Mesenchymal stem cell (in vitro differentiated cells and primary cell): Measurements from ENCODE around the gene FGF14.
"Not testable (repeated sequence)": the region's sequence is repeated elsewhere in the genome, so short reads cannot be mapped to it uniquely, and the experiment has no call there.

Source experiments
- DNase-seq: peaks from one replicate; pipeline ENCODE4 v3.0.0-alpha.2; 2013
- H2AFZ ChIP-seq: one replicate; pipeline ENCODE4 v1.6.1; 2013; ENCODE audit warnings: low read depth, mild to moderate bottlenecking, control low read depth, inconsistent platforms, low read length, moderate library complexity
- H2AK5ac ChIP-seq: 2 replicates; pipeline ENCODE4 v1.6.1; 2013; ENCODE audit warnings: low read length, moderate library complexity, mild to moderate bottlenecking, inconsistent platforms; ENCODE audit not compliant: severe bottlenecking
- H2BK120ac ChIP-seq: one replicate; pipeline ENCODE4 v1.6.1; 2013; ENCODE audit warnings: low read depth, mild to moderate bottlenecking, inconsistent platforms, low read length, moderate library complexity
- H2BK12ac ChIP-seq, 2 experiments: one replicate each; pipeline ENCODE4 v1.6.1; 2013; ENCODE audit warnings: inconsistent platforms in 2 of 2, low read length in 2 of 2, mild to moderate bottlenecking in 2 of 2, moderate library complexity in 2 of 2, control low read depth in 1 of 2
- H2BK15ac ChIP-seq: one replicate; pipeline ENCODE4 v1.6.1; 2013; ENCODE audit warnings: mild to moderate bottlenecking, low read depth, inconsistent platforms; ENCODE audit not compliant: poor library complexity, severe bottlenecking
- H2BK5ac ChIP-seq: 2 replicates; pipeline ENCODE4 v1.6.1; 2013; ENCODE audit warnings: low read depth, mild to moderate bottlenecking, low read length, control low read depth, inconsistent platforms; ENCODE audit not compliant: poor library complexity, severe bottlenecking
- H3K14ac ChIP-seq, 2 experiments: one replicate each; pipeline ENCODE4 v1.6.1; 2013; ENCODE audit warnings: inconsistent platforms in 2 of 2, low read length in 2 of 2, control low read depth in 1 of 2, mild to moderate bottlenecking in 1 of 2, moderate library complexity in 1 of 2
- H3K18ac ChIP-seq, 2 experiments: one replicate each; pipeline ENCODE4 v1.6.1; 2013; ENCODE audit warnings: inconsistent platforms in 2 of 2, low read length in 2 of 2, control low read depth in 1 of 2, low read depth in 1 of 2, mild to moderate bottlenecking in 1 of 2
- H3K23ac ChIP-seq, 2 experiments: one replicate each; pipeline ENCODE4 v1.6.1; 2013; ENCODE audit warnings: inconsistent platforms in 2 of 2, low read length in 2 of 2, mild to moderate bottlenecking in 2 of 2, moderate library complexity in 2 of 2, control low read depth in 1 of 2
- H3K27ac ChIP-seq: 2 replicates; pipeline ENCODE4 v1.5.1; 2013; ENCODE audit warnings: mild to moderate bottlenecking, moderate library complexity, low read length, control low read depth, inconsistent platforms; ENCODE audit not compliant: poor library complexity, severe bottlenecking
- H3K27me3 ChIP-seq, 2 experiments: 2 replicates each; pipeline versions ENCODE4 v1.6.1 to v1.7.0; 2013; ENCODE audit warnings: low read length in 2 of 2, mild to moderate bottlenecking in 2 of 2, moderate library complexity in 2 of 2, control low read depth in 1 of 2, inconsistent platforms in 1 of 2; ENCODE audit not compliant: control insufficient read depth in 1 of 2, insufficient read depth in 1 of 2
- H3K36me3 ChIP-seq, 2 experiments: 2 replicates each; pipeline versions ENCODE4 v1.6.1 to v1.7.0; 2013; ENCODE audit warnings: low read length in 2 of 2, control low read depth in 1 of 2, inconsistent platforms in 1 of 2, low read depth in 1 of 2, mild to moderate bottlenecking in 1 of 2; ENCODE audit not compliant: insufficient read depth in 2 of 2, control insufficient read depth in 1 of 2
- H3K4ac ChIP-seq, 2 experiments: one replicate each; pipeline ENCODE4 v1.6.1; 2013; ENCODE audit warnings: inconsistent platforms in 2 of 2, low read length in 2 of 2, mild to moderate bottlenecking in 2 of 2, moderate library complexity in 2 of 2, control low read depth in 1 of 2, low read depth in 1 of 2
- H3K4me1 ChIP-seq: 2 replicates; pipeline ENCODE4 v1.6.1; 2013; ENCODE audit warnings: low read depth, low read length, control low read depth; ENCODE audit not compliant: control insufficient read depth, insufficient read depth
- H3K4me2 ChIP-seq: 2 replicates; pipeline ENCODE4 v1.6.1; 2013; ENCODE audit warnings: low read length, mild to moderate bottlenecking, inconsistent platforms; ENCODE audit not compliant: poor library complexity, severe bottlenecking
- H3K4me3 ChIP-seq, 2 experiments: 2 replicates each; pipeline versions ENCODE4 v1.5.1 to v1.7.0; 2013; ENCODE audit warnings: low read length in 2 of 2, mild to moderate bottlenecking in 2 of 2, control low read depth in 1 of 2, low read depth in 1 of 2; ENCODE audit not compliant: insufficient read depth in 1 of 2
- H3K79me1 ChIP-seq: replicated peaks from 2 replicates; pipeline ENCODE4 v1.6.1; 2013; ENCODE audit warnings: mild to moderate bottlenecking, control low read depth, low read length, inconsistent platforms; ENCODE audit not compliant: poor library complexity, severe bottlenecking
- H3K9ac ChIP-seq: 2 replicates; pipeline ENCODE4 v1.7.0; 2013; ENCODE audit warnings: mild to moderate bottlenecking, low read length, moderate library complexity
- H3K9me3 ChIP-seq: 2 replicates; pipeline ENCODE4 v1.7.0; 2013; ENCODE audit warnings: mild to moderate bottlenecking, low read length; ENCODE audit not compliant: control insufficient read depth
- H4K8ac ChIP-seq: one replicate; pipeline ENCODE4 v1.6.1; 2013; ENCODE audit warnings: inconsistent platforms, mild to moderate bottlenecking, low read length, moderate library complexity
- H4K91ac ChIP-seq: one replicate; pipeline ENCODE4 v1.6.1; 2013; ENCODE audit warnings: mild to moderate bottlenecking, low read length, inconsistent platforms
- WGBS: methylation state at CpG from one replicate; pipeline ENCODE4 v1.1.7; 2013; ENCODE audit warnings: mixed read lengths; 5-methylcytosine and 5-hydroxymethylcytosine counted together

FGF14 gene

DNA sequence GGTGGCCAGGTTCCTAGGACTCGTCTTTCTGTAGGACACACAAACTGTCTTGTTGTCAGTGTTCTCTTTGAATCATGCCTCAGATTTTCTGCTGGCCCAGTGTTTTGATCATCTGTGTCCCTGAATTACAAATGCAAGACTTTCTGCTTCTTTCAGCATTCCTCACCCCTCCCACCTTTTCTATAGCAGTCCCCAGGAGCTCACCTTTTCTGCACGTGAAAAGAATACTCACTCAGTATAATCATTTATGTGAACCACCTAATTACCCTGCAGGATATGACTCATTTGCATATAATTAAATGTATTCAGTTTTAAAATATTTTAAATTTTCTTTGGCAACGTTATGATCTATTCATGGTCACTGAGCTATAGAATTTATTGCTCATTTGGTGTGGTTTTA lies 560.1 kb downstream of the FGF14 start:
- Histone ChIP-seq H3K4me3 (no peak overlapping the region), H3K4me2 (no peak overlapping the region), H3K27ac (no peak overlapping the region), H3K18ac (no peak overlapping the region), H3K27me3 (no peaks in the 10 kb centered on the region), H2AK5ac (no peak overlapping the region), H2BK120ac (no peak overlapping the region), H3K4ac (no peak overlapping the region), H4K8ac (no peak overlapping the region), H3K79me1 (no peaks in the 10 kb centered on the region), H2BK12ac (no peak overlapping the region), H2AFZ (no peak overlapping the region), H3K36me3 (no peaks in the 10 kb centered on the region), H3K23ac (no peak overlapping the region), H2BK15ac (no peak overlapping the region), H4K91ac (no peak overlapping the region), H2BK5ac (no peak overlapping the region), H3K14ac (no peak overlapping the region), H3K9me3 (no peaks in the 10 kb centered on the region), H3K4me1 (no peaks in the 10 kb centered on the region), H3K9ac (no peak overlapping the region)
- WGBS: 31% methylated on average over 3 of the region's 3 CpGs
- no peak for DNase-seq

DNA sequence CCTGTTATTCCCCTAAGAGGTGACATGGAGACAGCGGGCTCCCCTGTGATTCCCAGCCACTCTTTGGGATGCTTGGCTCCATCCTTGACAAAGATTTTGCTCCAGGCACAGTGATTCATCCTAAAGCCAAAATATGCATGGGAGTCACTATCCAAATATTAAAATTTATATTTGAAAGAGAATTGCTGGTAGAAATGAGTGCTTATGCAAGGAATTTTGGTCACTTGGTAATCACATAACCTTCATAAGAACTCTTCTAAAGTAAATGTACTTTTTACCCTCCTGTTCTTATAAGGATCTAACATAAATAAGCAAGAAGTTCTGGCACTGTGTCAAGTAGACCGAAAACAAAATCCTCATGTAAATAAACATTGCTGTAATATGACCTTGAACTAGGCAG lies 563.5 kb downstream of the FGF14 start:
- Histone ChIP-seq H2BK15ac (no peak overlapping the region), H3K9ac (no peak overlapping the region), H2AFZ (no peak overlapping the region), H3K23ac (no peak overlapping the region), H3K4me2 (no peak overlapping the region), H4K8ac (no peak overlapping the region), H3K4me1 (no peaks in the 10 kb centered on the region), H3K4ac (no peak overlapping the region), H4K91ac (no peak overlapping the region), H3K4me3 (no peak overlapping the region), H3K14ac (no peak overlapping the region), H2BK12ac (no peak overlapping the region), H3K18ac (no peak overlapping the region), H3K27me3 (no peaks in the 10 kb centered on the region), H2BK120ac (no peak overlapping the region), H3K79me1 (no peaks in the 10 kb centered on the region), H3K27ac (no peak overlapping the region), H2BK5ac (no peak overlapping the region), H3K9me3 (no peaks in the 10 kb centered on the region), H3K36me3 (no peaks in the 10 kb centered on the region), H2AK5ac (no peak overlapping the region)
- DNase-seq: peak; percentile 22
- 60% methylated on average over 2 of the region's 2 CpGs for WGBS

DNA sequence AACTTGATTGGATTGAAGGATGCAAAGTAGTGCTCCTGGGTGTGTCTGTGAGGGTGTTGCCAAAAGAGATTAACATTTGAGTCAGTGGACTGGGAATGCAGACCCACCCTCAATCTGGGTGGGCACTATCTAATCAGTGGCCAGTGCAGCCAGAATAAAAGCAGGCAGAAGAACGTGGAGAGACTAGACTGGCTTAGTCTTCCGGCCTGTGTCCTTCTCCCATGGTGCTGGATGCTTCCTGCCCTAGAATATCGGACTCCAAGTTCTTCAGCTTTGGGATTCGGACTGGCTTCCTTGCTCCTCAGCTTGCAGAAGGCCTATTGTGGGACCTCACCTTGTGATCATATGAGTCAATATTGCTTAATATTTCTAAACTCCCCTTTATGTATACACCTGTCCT lies 564.1 kb downstream of the FGF14 start:
- not testable (repeated sequence) for H2BK12ac ChIP-seq, H3K9ac ChIP-seq, H3K4me3 ChIP-seq, H3K36me3 ChIP-seq, H2BK15ac ChIP-seq, H3K27me3 ChIP-seq, H3K4me1 ChIP-seq, H4K91ac ChIP-seq, H3K18ac ChIP-seq, H3K4ac ChIP-seq, H3K14ac ChIP-seq, H3K79me1 ChIP-seq, H2BK120ac ChIP-seq, H3K27ac ChIP-seq, H2BK5ac ChIP-seq, H4K8ac ChIP-seq, H2AK5ac ChIP-seq, H3K9me3 ChIP-seq, H2AFZ ChIP-seq, DNase-seq, H3K23ac ChIP-seq, H3K4me2 ChIP-seq
- WGBS: 90% methylated on average over 4 of the region's 4 CpGs

DNA sequence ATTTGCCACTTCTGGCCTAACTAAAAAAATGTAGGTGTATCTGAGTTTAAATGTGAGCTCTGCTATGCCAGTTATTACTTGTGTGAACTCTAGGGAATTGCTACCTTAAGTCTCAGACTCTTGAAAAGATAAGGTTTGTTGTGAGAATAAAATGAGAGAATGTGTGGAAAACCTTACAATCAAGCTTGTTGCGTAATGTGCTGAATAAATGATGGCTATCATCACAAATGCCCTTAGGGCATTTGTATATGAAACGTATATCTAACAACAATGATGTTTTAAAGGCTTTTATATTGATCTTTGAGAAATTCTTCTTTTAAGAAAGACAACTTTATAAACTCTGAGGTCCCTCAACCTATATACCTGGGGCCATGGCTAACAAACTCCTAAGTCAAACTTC lies 564.6 kb downstream of the FGF14 start:
- Histone ChIP-seq H3K36me3 (no peaks in the 10 kb centered on the region), H3K9ac (no peak overlapping the region), H2BK120ac (no peak overlapping the region), H3K14ac (no peak overlapping the region), H2BK5ac (no peak overlapping the region), H2AK5ac (no peak overlapping the region), H3K23ac (no peak overlapping the region), H3K9me3 (peaks cover under 1% of the 10 kb centered on the region), H3K27ac (no peak overlapping the region), H2AFZ (no peak overlapping the region), H2BK12ac (no peak overlapping the region), H4K91ac (no peak overlapping the region), H4K8ac (no peak overlapping the region), H3K79me1 (no peaks in the 10 kb centered on the region), H3K4me2 (no peak overlapping the region), H2BK15ac (no peak overlapping the region), H3K4ac (no peak overlapping the region), H3K4me1 (no peaks in the 10 kb centered on the region), H3K4me3 (no peak overlapping the region), H3K18ac (no peak overlapping the region), H3K27me3 (no peaks in the 10 kb centered on the region)
- no peak for DNase-seq
- WGBS: no CpG with 5 or more reads among the region's 2 CpGs
